GM21528 (cell line): Measurements from ENCODE around the gene ADGRL1.

Experiments
- ATAC-seq: cut with Tn5 transposase; IDR thresholded peaks from one replicate; pipeline ENCODE4 v1.9.1; 2021; ENCODE audit warnings: mild to moderate bottlenecking, moderate library complexity; ENCODE audit not compliant: unreplicated experiment, low FRiP score

ADGRL1 gene

GRCh38 chr19:14115756-14116155, 90.2 kb downstream of the ADGRL1 start:
- no peak for ATAC-seq

- no peak for ATAC-seq
Measured at GRCh38 chr19:14114854-14115253, 91.1 kb downstream of the ADGRL1 start.

- no peak for ATAC-seq
Measured at GRCh38 chr19:14114439-14114838, 91.5 kb downstream of the ADGRL1 start.

- no peak for ATAC-seq
Measured at GRCh38 chr19:14113762-14114414, 92.1 kb downstream of the ADGRL1 start.

- ATAC-seq, result no peak
Measured at GRCh38 chr19:14112809-14113385, 93.1 kb downstream of the ADGRL1 start.

GRCh38 chr19:14112051-14112808, 93.7 kb downstream of the ADGRL1 start:
- ATAC-seq, result no peak

- ATAC-seq, result no peak
Measured at GRCh38 chr19:14111486-14111885, 94.5 kb downstream of the ADGRL1 start.

GRCh38 chr19:14110650-14111049, 95.3 kb downstream of the ADGRL1 start:
- ATAC-seq, result no peak

GRCh38 chr19:14107581-14108461, 98.1 kb downstream of the ADGRL1 start:
- no peak for ATAC-seq

- ATAC-seq, result no peak
Measured at GRCh38 chr19:14106840-14107239, 99.1 kb downstream of the ADGRL1 start.

- ATAC-seq, result no peak
Measured at GRCh38 chr19:14105680-14106079, 100.3 kb downstream of the ADGRL1 start.

- ATAC-seq, result no peak
Measured at GRCh38 chr19:14103310-14103709, 102.7 kb downstream of the ADGRL1 start.

GRCh38 chr19:14102756-14103155, 103.2 kb downstream of the ADGRL1 start:
- no peak for ATAC-seq

- ATAC-seq, result no peak
Measured at GRCh38 chr19:14102102-14102696, 103.8 kb downstream of the ADGRL1 start.

GRCh38 chr19:14101003-14101545, 104.9 kb downstream of the ADGRL1 start:
- no peak for ATAC-seq
